WI38 (cell line): ENCODE results near the gene CLDND2.

Experiments
- H3K4me3 ChIP-seq: 2 replicates; pipeline ENCODE4 v1.5.1; 2011; ENCODE audit warnings: low read depth, mild to moderate bottlenecking, control low read depth, low read length
- TF ChIP-seq, protein P1 (sequence below): IDR thresholded peaks from 2 replicates; pipeline ENCODE4 v1.5.1; 2012; ENCODE audit warnings: low read depth, mild to moderate bottlenecking, control low read depth, low read length

The CLDND2 gene

DNA sequence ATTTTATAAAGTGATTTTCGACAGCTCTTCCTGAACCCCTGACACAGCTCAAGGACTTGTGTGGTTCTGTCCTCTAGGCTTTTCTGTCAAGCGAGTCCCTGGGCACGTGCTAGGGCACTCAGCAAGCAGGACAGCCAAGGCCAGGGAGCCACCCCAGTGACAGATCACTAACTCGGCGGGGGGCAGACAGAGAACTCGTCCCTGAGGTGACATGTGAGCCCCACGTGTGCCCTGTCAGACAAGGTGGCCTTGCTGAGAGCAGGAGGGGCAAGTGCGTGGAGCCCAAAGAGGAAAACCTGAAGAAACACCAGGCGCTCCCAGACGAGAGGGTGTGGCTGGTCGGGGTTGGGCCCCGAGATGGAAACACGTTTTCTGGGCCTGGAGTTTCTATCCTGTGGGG lies 7.6 kb downstream of the CLDND2 start:
- no peak overlapping the region for H3K4me3 ChIP-seq
- TF ChIP-seq, protein P1, sequence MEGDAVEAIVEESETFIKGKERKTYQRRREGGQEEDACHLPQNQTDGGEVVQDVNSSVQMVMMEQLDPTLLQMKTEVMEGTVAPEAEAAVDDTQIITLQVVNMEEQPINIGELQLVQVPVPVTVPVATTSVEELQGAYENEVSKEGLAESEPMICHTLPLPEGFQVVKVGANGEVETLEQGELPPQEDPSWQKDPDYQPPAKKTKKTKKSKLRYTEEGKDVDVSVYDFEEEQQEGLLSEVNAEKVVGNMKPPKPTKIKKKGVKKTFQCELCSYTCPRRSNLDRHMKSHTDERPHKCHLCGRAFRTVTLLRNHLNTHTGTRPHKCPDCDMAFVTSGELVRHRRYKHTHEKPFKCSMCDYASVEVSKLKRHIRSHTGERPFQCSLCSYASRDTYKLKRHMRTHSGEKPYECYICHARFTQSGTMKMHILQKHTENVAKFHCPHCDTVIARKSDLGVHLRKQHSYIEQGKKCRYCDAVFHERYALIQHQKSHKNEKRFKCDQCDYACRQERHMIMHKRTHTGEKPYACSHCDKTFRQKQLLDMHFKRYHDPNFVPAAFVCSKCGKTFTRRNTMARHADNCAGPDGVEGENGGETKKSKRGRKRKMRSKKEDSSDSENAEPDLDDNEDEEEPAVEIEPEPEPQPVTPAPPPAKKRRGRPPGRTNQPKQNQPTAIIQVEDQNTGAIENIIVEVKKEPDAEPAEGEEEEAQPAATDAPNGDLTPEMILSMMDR = no peak

DNA sequence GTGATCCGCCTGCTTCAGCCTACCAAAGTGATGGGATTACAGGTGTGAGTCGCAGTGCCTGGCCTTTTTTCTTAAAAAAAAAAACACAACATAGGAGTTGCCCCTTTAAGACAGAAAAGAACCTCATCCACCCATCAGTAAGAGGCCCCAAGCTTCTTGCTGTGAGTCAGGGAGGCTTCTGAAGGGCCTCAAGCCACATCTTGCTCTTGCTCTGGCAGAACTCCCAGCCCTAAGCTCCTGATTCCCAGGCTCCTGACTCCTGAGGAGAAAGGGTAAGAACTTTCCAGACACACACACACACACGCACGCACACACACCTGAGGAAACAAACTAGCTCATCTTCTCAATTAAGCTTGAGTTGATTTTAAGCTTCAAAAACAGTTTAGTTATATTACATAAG lies 9.5 kb downstream of the CLDND2 start:
- TF ChIP-seq, protein P1 = no peak
- no peak overlapping the region for H3K4me3 ChIP-seq

- TF ChIP-seq, protein P1 = no peak
- no peak overlapping the region for H3K4me3 ChIP-seq
Observed at GRCh38 chr19:51357952-51358351, 10.9 kb downstream of the CLDND2 start.

DNA sequence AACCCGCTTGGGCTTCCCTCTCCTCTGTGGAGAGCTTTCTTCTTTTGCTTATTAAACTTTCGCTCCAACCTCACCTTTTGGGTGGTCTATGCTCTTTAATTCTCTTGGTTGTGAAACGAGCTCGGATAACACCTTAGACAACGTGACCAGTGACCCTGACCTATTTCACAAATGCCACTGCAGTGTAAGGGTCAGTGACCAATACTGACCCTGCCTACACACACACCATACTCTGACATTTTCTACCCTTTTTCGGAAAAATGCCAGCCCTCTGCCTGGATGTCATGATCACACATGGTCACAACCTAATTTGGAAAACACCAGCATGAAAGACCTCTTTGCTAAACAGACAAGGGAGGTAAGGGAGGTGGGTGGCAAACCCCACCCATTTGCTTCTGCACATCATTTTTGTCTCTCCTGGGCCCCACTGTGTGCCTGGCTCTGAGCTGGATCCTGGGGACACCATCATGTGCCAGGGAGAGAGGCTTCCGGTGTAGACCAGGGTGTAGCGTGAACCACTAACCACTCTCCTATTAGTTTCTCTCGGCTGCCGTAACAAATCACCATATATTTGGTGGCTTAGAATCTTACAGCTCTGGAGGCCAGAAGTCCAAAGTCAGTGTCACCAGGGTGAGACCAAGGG lies 12.5 kb downstream of the CLDND2 start:
- TF ChIP-seq, protein P1 = no peak
- no peak overlapping the region for H3K4me3 ChIP-seq

- no peak overlapping the region for H3K4me3 ChIP-seq
- TF ChIP-seq, protein P1 = no peak
Observed at GRCh38 chr19:51354742-51355148, 14.1 kb downstream of the CLDND2 start.

- no peak overlapping the region for H3K4me3 ChIP-seq
- TF ChIP-seq, protein P1 = no peak
Observed at GRCh38 chr19:51354103-51354741, 14.6 kb downstream of the CLDND2 start.

- H3K4me3 ChIP-seq = no peak overlapping the region
- TF ChIP-seq, protein P1 = no peak
Observed at GRCh38 chr19:51352783-51353360, 15.9 kb downstream of the CLDND2 start.
